HL-60 (cell line): Measurements from ENCODE around the gene AMPD3.

Experiments
- DNase-seq, 2 experiments: peaks; one replicate each; pipeline ENCODE4 v3.0.0-alpha.2; 2010 to 2020; ENCODE audit warnings: low read depth in 1 of 2, low spot score in 1 of 2
- H3K27ac ChIP-seq: fragments of 250-450 bp; sonication (Bioruptor Pico); replicated peaks from 2 replicates; pipeline ENCODE4 v1.5.1; 2020; ENCODE audit warnings: mild to moderate bottlenecking, moderate library complexity
- H3K27me3 ChIP-seq: fragments of 250-450 bp; sonication (Bioruptor Pico); 2 replicates; pipeline ENCODE4 v1.5.1; 2021; ENCODE audit warnings: mild to moderate bottlenecking, moderate library complexity; ENCODE audit not compliant: insufficient read depth, poor library complexity, severe bottlenecking
- H3K4me3 ChIP-seq: replicated peaks from 2 replicates; pipeline ENCODE4 v1.5.1; 2011; ENCODE audit warnings: mild to moderate bottlenecking, control low read depth, low read length; ENCODE audit not compliant: insufficient read depth
- GABPA ChIP-seq: IDR thresholded peaks from 2 replicates; pipeline ENCODE4 v1.6.1; 2012; ENCODE audit warnings: low read depth
- POLR2AphosphoS5 ChIP-seq: IDR thresholded peaks from 2 replicates; pipeline ENCODE4 v1.6.1; 2012; ENCODE audit warnings: low read depth
- SPI1 ChIP-seq: IDR thresholded peaks from 2 replicates; pipeline ENCODE4 v1.6.1; 2012; ENCODE audit warnings: low read depth, mild to moderate bottlenecking, borderline replicate concordance
- TF ChIP-seq, protein P1 (sequence below): IDR thresholded peaks from one replicate; pipeline ENCODE4 v1.5.1; 2011; ENCODE audit warnings: low read length, control low read depth, inconsistent platforms; ENCODE audit not compliant: insufficient read depth
- TF ChIP-seq, protein P2 (sequence below): IDR thresholded peaks from 2 replicates; pipeline ENCODE4 v1.6.1; 2012; ENCODE audit warnings: low read depth; ENCODE audit not compliant: insufficient replicate concordance

AMPD3 gene

DNA sequence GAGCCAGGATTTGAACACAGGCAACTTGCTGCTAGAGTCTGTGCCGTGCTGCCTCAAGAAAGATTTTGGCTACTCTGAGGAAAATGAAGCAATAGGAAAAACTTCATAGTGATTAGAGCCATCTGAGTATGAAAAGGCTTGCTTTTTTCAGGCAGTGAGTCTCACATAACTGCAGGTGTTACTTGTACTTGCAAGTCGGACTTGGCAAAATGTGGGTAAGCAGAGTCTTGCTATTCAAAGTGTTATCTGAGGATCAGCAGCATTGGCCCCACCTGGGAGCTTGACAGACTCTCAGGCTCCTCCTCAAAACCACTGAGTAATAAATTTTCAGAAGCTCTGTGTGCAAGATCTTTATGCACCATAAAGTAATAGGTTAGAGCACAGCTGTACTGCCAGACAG lies 67.9 kb downstream of the AMPD3 start:
- H3K4me3 ChIP-seq = no peak overlapping the region
- no peak for TF ChIP-seq GABPA
- TF ChIP-seq POLR2AphosphoS5 = no peak
- TF ChIP-seq, protein P1, sequence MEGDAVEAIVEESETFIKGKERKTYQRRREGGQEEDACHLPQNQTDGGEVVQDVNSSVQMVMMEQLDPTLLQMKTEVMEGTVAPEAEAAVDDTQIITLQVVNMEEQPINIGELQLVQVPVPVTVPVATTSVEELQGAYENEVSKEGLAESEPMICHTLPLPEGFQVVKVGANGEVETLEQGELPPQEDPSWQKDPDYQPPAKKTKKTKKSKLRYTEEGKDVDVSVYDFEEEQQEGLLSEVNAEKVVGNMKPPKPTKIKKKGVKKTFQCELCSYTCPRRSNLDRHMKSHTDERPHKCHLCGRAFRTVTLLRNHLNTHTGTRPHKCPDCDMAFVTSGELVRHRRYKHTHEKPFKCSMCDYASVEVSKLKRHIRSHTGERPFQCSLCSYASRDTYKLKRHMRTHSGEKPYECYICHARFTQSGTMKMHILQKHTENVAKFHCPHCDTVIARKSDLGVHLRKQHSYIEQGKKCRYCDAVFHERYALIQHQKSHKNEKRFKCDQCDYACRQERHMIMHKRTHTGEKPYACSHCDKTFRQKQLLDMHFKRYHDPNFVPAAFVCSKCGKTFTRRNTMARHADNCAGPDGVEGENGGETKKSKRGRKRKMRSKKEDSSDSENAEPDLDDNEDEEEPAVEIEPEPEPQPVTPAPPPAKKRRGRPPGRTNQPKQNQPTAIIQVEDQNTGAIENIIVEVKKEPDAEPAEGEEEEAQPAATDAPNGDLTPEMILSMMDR = no peak
- TF ChIP-seq, protein P2, sequence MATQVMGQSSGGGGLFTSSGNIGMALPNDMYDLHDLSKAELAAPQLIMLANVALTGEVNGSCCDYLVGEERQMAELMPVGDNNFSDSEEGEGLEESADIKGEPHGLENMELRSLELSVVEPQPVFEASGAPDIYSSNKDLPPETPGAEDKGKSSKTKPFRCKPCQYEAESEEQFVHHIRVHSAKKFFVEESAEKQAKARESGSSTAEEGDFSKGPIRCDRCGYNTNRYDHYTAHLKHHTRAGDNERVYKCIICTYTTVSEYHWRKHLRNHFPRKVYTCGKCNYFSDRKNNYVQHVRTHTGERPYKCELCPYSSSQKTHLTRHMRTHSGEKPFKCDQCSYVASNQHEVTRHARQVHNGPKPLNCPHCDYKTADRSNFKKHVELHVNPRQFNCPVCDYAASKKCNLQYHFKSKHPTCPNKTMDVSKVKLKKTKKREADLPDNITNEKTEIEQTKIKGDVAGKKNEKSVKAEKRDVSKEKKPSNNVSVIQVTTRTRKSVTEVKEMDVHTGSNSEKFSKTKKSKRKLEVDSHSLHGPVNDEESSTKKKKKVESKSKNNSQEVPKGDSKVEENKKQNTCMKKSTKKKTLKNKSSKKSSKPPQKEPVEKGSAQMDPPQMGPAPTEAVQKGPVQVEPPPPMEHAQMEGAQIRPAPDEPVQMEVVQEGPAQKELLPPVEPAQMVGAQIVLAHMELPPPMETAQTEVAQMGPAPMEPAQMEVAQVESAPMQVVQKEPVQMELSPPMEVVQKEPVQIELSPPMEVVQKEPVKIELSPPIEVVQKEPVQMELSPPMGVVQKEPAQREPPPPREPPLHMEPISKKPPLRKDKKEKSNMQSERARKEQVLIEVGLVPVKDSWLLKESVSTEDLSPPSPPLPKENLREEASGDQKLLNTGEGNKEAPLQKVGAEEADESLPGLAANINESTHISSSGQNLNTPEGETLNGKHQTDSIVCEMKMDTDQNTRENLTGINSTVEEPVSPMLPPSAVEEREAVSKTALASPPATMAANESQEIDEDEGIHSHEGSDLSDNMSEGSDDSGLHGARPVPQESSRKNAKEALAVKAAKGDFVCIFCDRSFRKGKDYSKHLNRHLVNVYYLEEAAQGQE = no peak
- TF ChIP-seq SPI1 = no peak
- no peaks in the 10 kb centered on the region for H3K27me3 ChIP-seq
- H3K27ac ChIP-seq = no peak overlapping the region
- no peak for DNase-seq

DNA sequence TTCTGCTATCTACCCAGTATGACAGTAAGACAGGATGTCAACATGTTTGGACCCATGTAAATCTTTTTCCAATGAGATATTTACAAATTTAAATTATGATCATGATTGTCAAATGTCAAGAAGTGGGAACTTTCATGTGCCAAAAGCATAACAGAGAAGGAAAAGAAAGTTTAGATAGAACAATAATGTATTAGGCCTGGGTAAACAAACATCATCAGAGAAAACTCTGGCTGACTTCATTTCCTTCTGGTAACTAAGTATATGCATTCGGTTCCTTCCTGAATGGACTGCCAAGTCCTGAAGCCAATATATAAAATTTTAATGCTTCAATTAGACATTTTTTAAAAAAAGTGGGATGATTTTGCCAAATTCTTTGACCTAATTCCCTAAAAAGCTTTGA lies 69.4 kb downstream of the AMPD3 start:
- Histone ChIP-seq H3K27ac (no peak overlapping the region), H3K4me3 (no peak overlapping the region), H3K27me3 (no peaks in the 10 kb centered on the region)
- DNase-seq = no peak
- TF ChIP-seq POLR2AphosphoS5 (no peak), GABPA (no peak), SPI1 (no peak)
- TF ChIP-seq, protein P2 = no peak
- TF ChIP-seq, protein P1 = no peak

DNA sequence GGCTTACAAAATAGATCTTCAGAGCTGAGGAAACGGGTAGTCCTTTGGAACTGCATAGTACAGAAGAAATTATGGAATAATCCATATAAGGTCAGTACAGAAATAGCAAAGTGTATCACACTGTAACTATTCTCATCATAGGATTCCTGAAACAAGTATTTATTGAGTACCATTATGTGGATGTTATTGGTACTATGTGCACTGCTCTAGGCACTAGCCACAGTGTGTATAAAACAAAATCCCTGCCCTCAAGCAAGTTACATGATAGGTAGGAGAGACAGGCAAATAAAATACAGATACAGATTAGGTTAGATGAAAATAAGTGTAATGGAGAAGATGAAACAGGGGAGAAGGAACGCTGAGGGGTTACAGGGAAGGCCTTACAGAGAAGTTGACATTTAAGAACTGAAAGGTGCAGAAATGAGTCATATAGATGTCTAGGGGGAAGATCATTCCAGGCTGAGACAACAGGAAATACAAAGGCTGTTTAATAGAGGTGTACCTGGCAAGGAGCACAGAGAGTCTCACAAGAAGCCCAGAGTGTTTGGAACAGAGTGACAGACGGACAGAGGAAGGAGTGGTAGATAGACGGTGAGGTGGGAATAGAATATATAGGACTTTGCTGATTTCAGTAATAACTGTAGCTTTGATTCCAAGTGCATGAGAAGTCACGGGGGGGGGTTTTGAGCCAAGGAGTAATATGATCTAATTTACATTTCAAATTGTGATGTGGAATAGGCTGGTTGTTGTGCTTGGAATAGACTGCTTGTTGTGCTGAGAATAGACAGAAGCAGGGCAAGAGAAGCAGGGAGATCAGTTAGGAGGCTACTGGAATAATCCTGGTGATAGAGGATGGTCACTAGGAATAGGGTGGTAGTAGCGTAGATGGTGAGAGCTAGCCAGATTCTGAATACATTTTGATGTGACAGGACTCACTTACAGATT lies 72.2 kb downstream of the AMPD3 start:
- Histone ChIP-seq H3K27ac (no peak overlapping the region), H3K27me3 (no peaks in the 10 kb centered on the region), H3K4me3 (no peak overlapping the region)
- TF ChIP-seq GABPA (no peak), POLR2AphosphoS5 (no peak), SPI1 (no peak)
- TF ChIP-seq, protein P2 = no peak
- TF ChIP-seq, protein P1 = no peak
- DNase-seq = no peak
